Fibroblast of lung (primary cell): ENCODE data around the gene THOC7. TPM values are rescaled to one million over a fixed set of nuclear protein-coding genes. Genes with fewer than 3 reads are reported as not detected.

Experiments used
- DNase-seq, 2 donors: peaks; one replicate each; pipeline versions ENCODE4 v3.0.0 to v3.0.0-alpha.2; 2010; ENCODE audit warnings: low read depth in 2 of 2
- H2AFZ ChIP-seq: 2 replicates; pipeline ENCODE4 v1.5.1; 2012; ENCODE audit warnings: low read length, control low read depth, inconsistent platforms
- H3K27ac ChIP-seq: 2 replicates; pipeline ENCODE4 v1.5.1; 2011; ENCODE audit warnings: low read length, control low read depth; ENCODE audit not compliant: insufficient read depth
- H3K27me3 ChIP-seq: 2 replicates; pipeline ENCODE4 v1.5.1; 2011; ENCODE audit warnings: mild to moderate bottlenecking, low read length; ENCODE audit not compliant: control insufficient read depth, insufficient read depth
- H3K36me3 ChIP-seq: 2 replicates; pipeline ENCODE4 v1.5.1; 2011; ENCODE audit warnings: low read length; ENCODE audit not compliant: control insufficient read depth, insufficient read depth
- H3K4me1 ChIP-seq: 2 replicates; pipeline ENCODE4 v1.5.1; 2011; ENCODE audit warnings: low read length; ENCODE audit not compliant: control insufficient read depth, insufficient read depth; ENCODE audit errors: extremely low read depth
- H3K4me2 ChIP-seq: 2 replicates; pipeline ENCODE4 v1.5.1; 2011; ENCODE audit warnings: low read length, control low read depth; ENCODE audit not compliant: insufficient read depth; ENCODE audit errors: extremely low read depth
- H3K4me3 ChIP-seq, 4 experiments: fragments of 200-600 bp in 1 of 4; sonication (generic) in 1 of 4; replicated peaks in 1 of 4; 2 replicates each; pipeline ENCODE4 v1.5.1; 2011 to 2016; ENCODE audit warnings: low read length in 4 of 4, low read depth in 3 of 4, mild to moderate bottlenecking in 3 of 4, control low read depth in 2 of 4, inconsistent platforms in 1 of 4, mixed read lengths in 1 of 4; ENCODE audit not compliant: insufficient read depth in 1 of 4; ENCODE audit errors: control extremely low read depth in 1 of 4
- H3K79me2 ChIP-seq: 2 replicates; pipeline ENCODE4 v1.5.1; 2012; ENCODE audit warnings: mild to moderate bottlenecking, low read length, inconsistent platforms; ENCODE audit not compliant: control insufficient read depth, insufficient read depth
- H3K9ac ChIP-seq: 2 replicates; pipeline ENCODE4 v1.5.1; 2011; ENCODE audit warnings: mild to moderate bottlenecking, low read length, control low read depth; ENCODE audit not compliant: insufficient read depth
- H3K9me3 ChIP-seq: 2 replicates; pipeline ENCODE4 v1.5.1; 2012; ENCODE audit warnings: low read depth, low read length; ENCODE audit not compliant: control insufficient read depth, insufficient read depth
- H4K20me1 ChIP-seq: 2 replicates; pipeline ENCODE4 v1.5.1; 2011; ENCODE audit warnings: low read length; ENCODE audit not compliant: control insufficient read depth, insufficient read depth; ENCODE audit errors: extremely low read depth
- EZH2 ChIP-seq: IDR thresholded peaks from 2 replicates; pipeline ENCODE4 v1.5.1; 2012; ENCODE audit warnings: low read length, control low read depth, mild to moderate bottlenecking; ENCODE audit errors: missing control alignments
- polyA plus RNA-seq, 2 donors: library from polyadenylated mRNA; depleted of rRNA in 1 of 2; stranded (reverse) in 1 of 2; unstranded in 1 of 2; fragments of >200 nt; gene quantifications; 2 replicates each; pipeline ENCODE4 v1.2.1, GENCODE V29; 2011 to 2012; ENCODE audit warnings: missing spikeins in 1 of 2
- total RNA-seq: library from RNA; depleted of rRNA; stranded (reverse); fragments of >200 nt; gene quantifications from 2 replicates; pipeline ENCODE4 v1.2.1, GENCODE V29; 2014
- TF ChIP-seq, protein P1 (sequence below), 2 donors: IDR thresholded peaks in 1 of 2; conservative IDR thresholded peaks in 1 of 2; 1 replicate in 1 of 2; 2 replicates in 1 of 2; pipeline ENCODE4 v1.5.1; 2011 to 2012; ENCODE audit warnings: low read length in 2 of 2, control low read depth in 1 of 2, inconsistent platforms in 1 of 2, low read depth in 1 of 2, mild to moderate bottlenecking in 1 of 2

The THOC7 gene
- total and polyA plus RNA-seq, 2 donors (not counting 1 experiment from before 2014, with no cell fraction given): 35.3 to 103 TPM

DNA sequence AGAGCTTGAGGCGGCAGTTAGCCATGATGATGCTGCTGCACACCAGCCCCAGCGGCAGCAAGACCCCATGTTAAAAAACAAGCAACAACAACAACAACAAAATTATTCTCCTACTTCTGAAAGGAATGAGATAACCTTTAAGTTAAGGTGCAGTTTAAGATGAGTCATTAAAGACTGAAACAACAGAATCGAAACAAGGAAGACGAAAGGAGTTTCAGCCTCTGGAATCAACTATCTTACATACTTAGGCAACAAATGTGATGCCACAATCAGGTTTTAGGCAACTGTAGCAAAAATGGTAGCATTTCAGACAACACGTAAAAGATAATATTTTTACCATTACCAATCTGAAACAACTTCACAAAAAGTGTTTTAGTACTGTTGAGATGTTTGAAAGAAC, 36.4 kb upstream of the THOC7 start:
- no peaks in the 10 kb centered on the region for H3K9me3 ChIP-seq
- H3K9ac ChIP-seq: no peak overlapping the region
- no peaks in the 10 kb centered on the region for H3K79me2 ChIP-seq
- H4K20me1 ChIP-seq: no peaks in the 10 kb centered on the region
- H3K4me2 ChIP-seq: no peak overlapping the region
- no peaks in the 10 kb centered on the region for H3K27me3 ChIP-seq
- no peak for TF ChIP-seq EZH2
- TF ChIP-seq, protein P1, sequence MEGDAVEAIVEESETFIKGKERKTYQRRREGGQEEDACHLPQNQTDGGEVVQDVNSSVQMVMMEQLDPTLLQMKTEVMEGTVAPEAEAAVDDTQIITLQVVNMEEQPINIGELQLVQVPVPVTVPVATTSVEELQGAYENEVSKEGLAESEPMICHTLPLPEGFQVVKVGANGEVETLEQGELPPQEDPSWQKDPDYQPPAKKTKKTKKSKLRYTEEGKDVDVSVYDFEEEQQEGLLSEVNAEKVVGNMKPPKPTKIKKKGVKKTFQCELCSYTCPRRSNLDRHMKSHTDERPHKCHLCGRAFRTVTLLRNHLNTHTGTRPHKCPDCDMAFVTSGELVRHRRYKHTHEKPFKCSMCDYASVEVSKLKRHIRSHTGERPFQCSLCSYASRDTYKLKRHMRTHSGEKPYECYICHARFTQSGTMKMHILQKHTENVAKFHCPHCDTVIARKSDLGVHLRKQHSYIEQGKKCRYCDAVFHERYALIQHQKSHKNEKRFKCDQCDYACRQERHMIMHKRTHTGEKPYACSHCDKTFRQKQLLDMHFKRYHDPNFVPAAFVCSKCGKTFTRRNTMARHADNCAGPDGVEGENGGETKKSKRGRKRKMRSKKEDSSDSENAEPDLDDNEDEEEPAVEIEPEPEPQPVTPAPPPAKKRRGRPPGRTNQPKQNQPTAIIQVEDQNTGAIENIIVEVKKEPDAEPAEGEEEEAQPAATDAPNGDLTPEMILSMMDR (conservative IDR thresholded peaks at IDR 0.05 in 1 of 2, IDR thresholded peaks at IDR 0.05 in 1 of 2; ENCODE audit: low read depth in 1 of 2, low read length in 2 of 2): no peak
- no peak overlapping the region for H3K4me3 ChIP-seq
- DNase-seq: no peak
- no peaks in the 10 kb centered on the region for H3K36me3 ChIP-seq
- H3K27ac ChIP-seq: no peak overlapping the region
- no peak overlapping the region for H2AFZ ChIP-seq
- H3K4me1 ChIP-seq: peaks cover 5% of the 10 kb centered on the region

DNA sequence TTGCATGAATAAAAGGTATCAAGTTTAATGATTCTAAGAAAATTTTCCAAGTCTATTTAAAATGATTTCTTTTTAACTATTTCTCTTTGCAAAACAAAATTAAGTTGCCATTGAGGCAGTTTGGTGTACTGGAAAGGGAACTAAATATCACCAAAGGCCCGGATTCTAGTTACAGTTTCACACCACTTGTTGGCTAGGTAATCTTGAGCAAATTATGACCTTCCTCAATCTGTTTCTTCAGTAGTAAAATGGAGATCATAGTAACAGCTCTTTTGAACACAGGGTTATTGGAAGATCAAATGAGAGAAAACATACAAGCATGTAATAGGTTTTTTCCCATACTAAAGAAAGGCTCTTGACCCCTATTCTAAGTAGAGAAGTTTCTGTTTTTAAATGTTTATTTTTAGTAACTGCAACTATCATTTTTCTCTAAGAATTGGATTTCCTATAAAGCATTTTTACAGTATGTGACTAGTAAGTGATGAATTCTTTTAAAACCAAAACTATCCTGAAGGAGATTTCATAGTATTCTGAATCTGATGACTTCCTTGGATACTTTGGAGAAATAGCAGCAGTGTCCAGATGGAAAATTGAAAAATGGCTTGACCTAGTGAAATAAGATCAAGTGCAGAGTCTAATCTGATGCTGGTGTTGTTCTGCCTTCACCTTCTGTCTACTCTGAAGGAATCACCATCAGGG, 32.9 kb upstream of the THOC7 start:
- no peak overlapping the region for H3K4me3 ChIP-seq
- H3K27ac ChIP-seq: no peak overlapping the region
- H3K36me3 ChIP-seq: no peaks in the 10 kb centered on the region
- no peaks in the 10 kb centered on the region for H3K27me3 ChIP-seq
- no peak overlapping the region for H3K9ac ChIP-seq
- TF ChIP-seq, protein P1 (conservative IDR thresholded peaks at IDR 0.05 in 1 of 2, IDR thresholded peaks at IDR 0.05 in 1 of 2; ENCODE audit: low read depth in 1 of 2, low read length in 2 of 2): no peak
- no peak for TF ChIP-seq EZH2
- peaks cover 2% of the 10 kb centered on the region for H3K4me1 ChIP-seq
- H3K79me2 ChIP-seq: no peaks in the 10 kb centered on the region
- no peak for DNase-seq
- no peak overlapping the region for H2AFZ ChIP-seq
- H4K20me1 ChIP-seq: no peaks in the 10 kb centered on the region
- H3K9me3 ChIP-seq: no peaks in the 10 kb centered on the region
- no peak overlapping the region for H3K4me2 ChIP-seq

DNA sequence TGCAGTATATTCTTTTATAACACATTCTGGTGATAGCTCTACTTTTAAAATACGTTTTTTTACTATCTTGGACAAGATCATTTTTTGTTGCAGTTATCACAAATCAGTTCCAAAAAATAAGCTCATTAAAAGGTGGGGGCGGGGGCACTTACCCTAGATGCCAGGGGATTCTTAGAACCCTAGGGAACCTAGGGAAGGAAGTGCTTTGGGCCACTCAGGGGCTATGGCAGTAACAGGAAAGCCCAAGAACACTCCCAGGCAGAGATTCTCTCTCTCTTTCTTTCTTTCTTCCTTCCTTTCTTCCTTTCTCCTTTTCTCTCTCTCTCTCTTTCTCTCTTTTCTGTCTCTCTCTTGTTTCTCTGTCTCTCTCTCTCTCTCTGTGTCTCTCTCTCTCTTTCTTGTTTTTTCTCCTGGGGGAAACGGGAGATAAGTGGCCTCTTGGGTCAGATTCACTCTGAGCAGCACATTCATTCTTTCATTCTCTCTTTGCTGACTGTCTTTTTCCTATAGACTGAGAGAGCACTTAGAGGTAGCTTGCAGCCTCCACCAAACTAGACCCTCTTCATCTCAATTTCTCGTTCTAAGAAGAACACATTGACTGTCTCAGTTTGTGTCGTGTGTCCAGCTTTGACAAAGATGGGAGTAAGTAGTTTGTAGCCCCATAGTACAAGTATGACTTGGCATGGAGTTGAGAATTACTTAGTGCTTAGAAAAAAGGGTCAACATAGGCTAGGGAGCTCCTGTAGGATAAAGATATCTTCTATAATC, 32.0 kb upstream of the THOC7 start:
- Histone ChIP-seq H3K9me3 (no peaks in the 10 kb centered on the region), H3K27me3 (no peaks in the 10 kb centered on the region), H3K4me3 (no peak overlapping the region), H3K9ac (no peak overlapping the region), H3K79me2 (no peaks in the 10 kb centered on the region), H3K27ac (no peak overlapping the region), H2AFZ (no peak overlapping the region), H3K4me2 (no peak overlapping the region), H4K20me1 (no peaks in the 10 kb centered on the region), H3K36me3 (no peaks in the 10 kb centered on the region), H3K4me1 (peaks cover 2% of the 10 kb centered on the region)
- DNase-seq: no peak
- TF ChIP-seq EZH2: no peak
- TF ChIP-seq, protein P1 (conservative IDR thresholded peaks at IDR 0.05 in 1 of 2, IDR thresholded peaks at IDR 0.05 in 1 of 2; ENCODE audit: low read depth in 1 of 2, low read length in 2 of 2): no peak
